ENCODE results near the gene DCXR.

DCXR gene

DNA sequence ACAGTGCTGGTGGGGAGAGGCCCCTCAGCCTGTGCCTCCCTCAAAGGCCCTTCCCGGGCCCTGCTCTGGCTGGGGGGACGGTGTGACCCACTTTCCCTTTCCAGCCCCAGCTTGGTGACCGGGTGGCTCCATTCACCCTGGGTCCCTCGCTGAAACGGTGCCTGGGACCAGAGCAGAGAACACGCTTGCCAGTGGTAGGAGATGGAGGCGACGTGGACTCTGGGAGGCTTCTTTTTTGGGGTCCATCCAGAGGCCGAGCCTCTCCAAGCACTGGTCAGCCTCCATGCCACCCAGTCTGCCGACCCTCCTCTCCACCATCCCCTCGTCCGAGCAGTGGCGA is 22.6 kb downstream of the DCXR start:
- no peaks in the 10 kb centered on the region for H4K20me1 ChIP-seq (ENCODE audit: insufficient read depth, low read length)
- no peaks in the 10 kb centered on the region for H3K27me3 ChIP-seq (ENCODE audit: low read depth, low read length)
- H3K4me1 ChIP-seq (ENCODE audit: low read length): 0 out of 2 replicates have a peak, but pooled peaks cover 3% of the 10 kb centered on the region
- H3K4me3 ChIP-seq (ENCODE audit: low read length): no peak overlapping the region
- no peak overlapping the region for H3K4me2 ChIP-seq (ENCODE audit: low read length)
- TF ChIP-seq, protein P1, sequence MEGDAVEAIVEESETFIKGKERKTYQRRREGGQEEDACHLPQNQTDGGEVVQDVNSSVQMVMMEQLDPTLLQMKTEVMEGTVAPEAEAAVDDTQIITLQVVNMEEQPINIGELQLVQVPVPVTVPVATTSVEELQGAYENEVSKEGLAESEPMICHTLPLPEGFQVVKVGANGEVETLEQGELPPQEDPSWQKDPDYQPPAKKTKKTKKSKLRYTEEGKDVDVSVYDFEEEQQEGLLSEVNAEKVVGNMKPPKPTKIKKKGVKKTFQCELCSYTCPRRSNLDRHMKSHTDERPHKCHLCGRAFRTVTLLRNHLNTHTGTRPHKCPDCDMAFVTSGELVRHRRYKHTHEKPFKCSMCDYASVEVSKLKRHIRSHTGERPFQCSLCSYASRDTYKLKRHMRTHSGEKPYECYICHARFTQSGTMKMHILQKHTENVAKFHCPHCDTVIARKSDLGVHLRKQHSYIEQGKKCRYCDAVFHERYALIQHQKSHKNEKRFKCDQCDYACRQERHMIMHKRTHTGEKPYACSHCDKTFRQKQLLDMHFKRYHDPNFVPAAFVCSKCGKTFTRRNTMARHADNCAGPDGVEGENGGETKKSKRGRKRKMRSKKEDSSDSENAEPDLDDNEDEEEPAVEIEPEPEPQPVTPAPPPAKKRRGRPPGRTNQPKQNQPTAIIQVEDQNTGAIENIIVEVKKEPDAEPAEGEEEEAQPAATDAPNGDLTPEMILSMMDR (IDR thresholded peaks at IDR 0.05; ENCODE audit: low read depth, low read length): no peak
- no peak for TF ChIP-seq EZH2phosphoT487 (IDR thresholded peaks at IDR 0.05; ENCODE audit: low read depth)
- H3K36me3 ChIP-seq (replicated peaks; ENCODE audit: low read depth, low read length): no peaks in the 10 kb centered on the region
- H3K9me3 ChIP-seq (ENCODE audit: insufficient read depth, low read length): no peaks in the 10 kb centered on the region
- no peaks in the 10 kb centered on the region for H3K79me2 ChIP-seq (ENCODE audit: low read length)
- no peak overlapping the region for H3K27ac ChIP-seq (ENCODE audit: low read length)
- no peak overlapping the region for H3K9ac ChIP-seq (ENCODE audit: low read length)
- H2AFZ ChIP-seq (ENCODE audit: low read depth, low read length): no peak overlapping the region

DNA sequence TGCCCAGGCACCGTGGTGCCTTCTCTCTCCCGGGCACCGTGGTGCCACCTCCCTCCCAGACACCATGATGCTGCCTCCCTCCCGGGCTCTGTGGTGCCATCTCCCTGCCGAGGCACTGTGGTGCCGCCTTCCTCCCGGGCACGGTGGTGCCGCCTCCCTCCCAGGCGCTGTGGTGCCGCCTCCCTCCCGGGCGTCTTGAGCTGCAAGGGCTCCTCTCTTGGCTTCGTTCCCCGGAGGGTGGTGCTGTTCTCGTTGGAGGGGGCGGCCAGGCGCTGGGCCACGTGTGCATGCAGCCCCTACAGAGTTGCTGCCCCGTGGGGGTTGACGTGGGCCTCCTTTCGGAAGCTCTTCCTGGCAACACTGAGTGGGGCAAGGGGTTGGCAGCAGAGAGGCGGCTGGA is 23.1 kb downstream of the DCXR start:
- no peak overlapping the region for H3K9ac ChIP-seq (ENCODE audit: low read length)

DNA sequence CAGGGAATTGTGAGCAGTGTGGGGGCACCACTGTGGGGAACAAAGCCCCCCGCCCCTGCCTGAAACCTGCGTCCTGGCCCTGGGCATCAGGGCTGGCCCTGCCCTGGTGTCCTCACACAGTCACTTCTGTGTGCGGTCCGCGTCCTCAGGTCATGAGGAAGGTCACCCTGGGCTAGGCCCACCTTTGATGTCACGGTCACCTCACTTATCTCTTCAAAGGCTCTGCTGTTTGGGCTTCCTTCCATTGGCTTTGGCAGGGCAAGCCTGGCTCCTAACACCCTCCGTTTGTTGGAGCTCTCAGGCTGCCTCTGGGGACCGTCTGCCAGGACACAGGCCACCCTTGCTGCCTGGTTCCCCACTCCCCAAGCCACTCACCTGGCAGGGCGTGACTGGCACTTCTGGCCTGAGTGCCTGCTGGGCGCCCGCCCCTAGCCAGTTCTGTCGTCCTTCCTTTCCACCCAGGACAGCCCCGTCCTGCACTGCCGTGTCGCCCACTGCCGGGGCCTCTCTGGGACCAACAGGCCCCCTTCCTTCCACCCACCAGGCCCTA is 23.6 kb downstream of the DCXR start:
- H3K36me3 ChIP-seq (replicated peaks; ENCODE audit: low read depth, low read length): no peaks in the 10 kb centered on the region
- H3K79me2 ChIP-seq (ENCODE audit: low read length): no peaks in the 10 kb centered on the region
- TF ChIP-seq EZH2phosphoT487 (IDR thresholded peaks at IDR 0.05; ENCODE audit: low read depth): no peak
- TF ChIP-seq, protein P1 (IDR thresholded peaks at IDR 0.05; ENCODE audit: low read depth, low read length): no peak
- H3K27me3 ChIP-seq (ENCODE audit: low read depth, low read length): no peaks in the 10 kb centered on the region
- no peak overlapping the region for H3K27ac ChIP-seq (ENCODE audit: low read length)
- no peak overlapping the region for H3K4me3 ChIP-seq (ENCODE audit: low read length)
- H4K20me1 ChIP-seq (ENCODE audit: insufficient read depth, low read length): no peaks in the 10 kb centered on the region
- no peak overlapping the region for H3K9ac ChIP-seq (ENCODE audit: low read length)
- no peak overlapping the region for H2AFZ ChIP-seq (ENCODE audit: low read depth, low read length)
- 0 out of 2 replicates have a peak, but pooled peaks cover 3% of the 10 kb centered on the region for H3K4me1 ChIP-seq (ENCODE audit: low read length)
- no peak overlapping the region for H3K4me2 ChIP-seq (ENCODE audit: low read length)
- no peaks in the 10 kb centered on the region for H3K9me3 ChIP-seq (ENCODE audit: insufficient read depth, low read length)

More for the DNA sequence above, 23.1 kb downstream of the DCXR start:
- TF ChIP-seq EZH2phosphoT487 (IDR thresholded peaks at IDR 0.05; ENCODE audit: low read depth): no peak
- TF ChIP-seq, protein P1 (IDR thresholded peaks at IDR 0.05; ENCODE audit: low read depth, low read length): no peak
- H3K36me3 ChIP-seq (replicated peaks; ENCODE audit: low read depth, low read length): no peaks in the 10 kb centered on the region
- H3K27ac ChIP-seq (ENCODE audit: low read length): no peak overlapping the region
- H3K4me3 ChIP-seq (ENCODE audit: low read length): no peak overlapping the region
- 0 out of 2 replicates have a peak, but pooled peaks cover 3% of the 10 kb centered on the region for H3K4me1 ChIP-seq (ENCODE audit: low read length)
- H3K9me3 ChIP-seq (ENCODE audit: insufficient read depth, low read length): no peaks in the 10 kb centered on the region
- H3K79me2 ChIP-seq (ENCODE audit: low read length): no peaks in the 10 kb centered on the region
- no peaks in the 10 kb centered on the region for H3K27me3 ChIP-seq (ENCODE audit: low read depth, low read length)
- no peak overlapping the region for H2AFZ ChIP-seq (ENCODE audit: low read depth, low read length)
- no peaks in the 10 kb centered on the region for H4K20me1 ChIP-seq (ENCODE audit: insufficient read depth, low read length)
- H3K4me2 ChIP-seq (ENCODE audit: low read length): no peak overlapping the region

DNA sequence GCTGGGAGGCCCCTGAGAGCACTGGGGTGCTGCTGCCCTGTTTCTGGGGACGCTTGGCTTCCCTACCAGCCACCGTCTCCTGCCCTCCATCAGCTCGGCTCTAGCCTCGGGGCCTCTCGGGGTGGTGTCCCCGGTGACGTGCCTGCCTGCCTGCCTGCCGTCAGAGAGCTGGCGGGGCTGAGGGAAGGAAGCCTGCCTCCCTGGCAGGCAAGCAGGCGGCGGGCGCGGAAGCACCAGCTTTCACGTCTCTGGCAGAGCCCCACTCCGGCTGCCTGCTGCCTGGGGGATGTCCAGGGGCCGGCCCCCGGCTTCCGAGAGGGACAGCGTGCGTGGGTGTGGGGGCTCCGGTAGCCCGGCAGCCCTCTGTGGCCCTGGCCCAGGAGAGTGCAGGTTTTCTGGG is 24.2 kb downstream of the DCXR start:
- Histone ChIP-seq H4K20me1 (ENCODE audit: insufficient read depth, low read length) (no peaks in the 10 kb centered on the region), H3K4me3 (ENCODE audit: low read length) (no peak overlapping the region), H3K36me3 (replicated peaks; ENCODE audit: low read depth, low read length) (no peaks in the 10 kb centered on the region), H3K9me3 (ENCODE audit: insufficient read depth, low read length) (no peaks in the 10 kb centered on the region), H3K9ac (ENCODE audit: low read length) (no peak overlapping the region), H3K4me1 (ENCODE audit: low read length) (0 out of 2 replicates have a peak, but pooled peaks cover 3% of the 10 kb centered on the region), H3K27ac (ENCODE audit: low read length) (no peak overlapping the region), H2AFZ (ENCODE audit: low read depth, low read length) (no peak overlapping the region), H3K4me2 (ENCODE audit: low read length) (no peak overlapping the region), H3K79me2 (ENCODE audit: low read length) (no peaks in the 10 kb centered on the region), H3K27me3 (ENCODE audit: low read depth, low read length) (no peaks in the 10 kb centered on the region)
- TF ChIP-seq EZH2phosphoT487 (IDR thresholded peaks at IDR 0.05; ENCODE audit: low read depth): no peak
- TF ChIP-seq, protein P1 (IDR thresholded peaks at IDR 0.05; ENCODE audit: low read depth, low read length): no peak

All from OCI-LY3 (cell line).